ENCODE measurements around the gene SHANK1. TPM values are rescaled to one million over a fixed set of nuclear protein-coding genes. Genes with fewer than 3 reads are reported as not detected.

SHANK1 gene
- total and polyA plus RNA-seq, 2 of the 4 experiments (the other 2 are of a cell fraction) = 6.1 to 6.7 TPM

GRCh38 chr19:50711805-50712204 lies 7.8 kb downstream of the SHANK1 start:
- no peak overlapping the region for H2AFZ ChIP-seq (replicated peaks; ENCODE audit: low read length, poor library complexity)
- no peak overlapping the region for H2BK120ac ChIP-seq (ENCODE audit: low read depth, low read length)
- no peak overlapping the region for H3K4ac ChIP-seq (ENCODE audit: low read depth, low read length)
- no peak for DNase-seq
- WGBS, 2 experiments (ENCODE audit: extremely low coverage in 2 of 2, insufficient read length in 1 of 2) = 95% methylated on average over 4 of the region's 9 CpGs; no CpG with 5 or more reads in 1 of the 2 experiments
- H2AK9ac ChIP-seq (replicated peaks; ENCODE audit: low read depth, low read length, poor library complexity) = no peak overlapping the region
- no peak overlapping the region for H4K8ac ChIP-seq (ENCODE audit: low read depth in 2 of 2, low read length in 2 of 2)
- H3K9ac ChIP-seq (ENCODE audit: low read depth, low read length) = no peak overlapping the region
- no peak overlapping the region for H4K5ac ChIP-seq (ENCODE audit: low read depth, low read length)
- dilution Hi-C loops (cut with HindIII; ENCODE audit: low sequenced_read_pairs, unreplicated experiment) = no loop called here
- no peak overlapping the region for H3K4me3 ChIP-seq (ENCODE audit: insufficient read depth, low read depth, low read length)
- H3K36me3 ChIP-seq (ENCODE audit: control insufficient read depth, insufficient read depth, low read length) = peaks cover 4% of the 10 kb centered on the region
- no peak overlapping the region for H2BK15ac ChIP-seq (ENCODE audit: low read depth, low read length)
- H3K9me1 ChIP-seq (ENCODE audit: insufficient read depth, low read length) = no peaks in the 10 kb centered on the region
- H4K20me1 ChIP-seq (ENCODE audit: insufficient read depth, low read length) = no peaks in the 10 kb centered on the region
- no peak overlapping the region for H3K27ac ChIP-seq (ENCODE audit: insufficient read depth, low read length)
- intact Hi-C loops (cut with micrococcal nuclease) = no loop called here
- no peak overlapping the region for H2BK5ac ChIP-seq (ENCODE audit: low read depth, low read length, poor library complexity, severe bottlenecking)
- no peaks in the 10 kb centered on the region for H3K4me1 ChIP-seq (ENCODE audit: control insufficient read depth, insufficient read depth, low read length)
- H3K56ac ChIP-seq (ENCODE audit: extremely low read depth, insufficient read depth, low read length) = no peak overlapping the region
- H3K18ac ChIP-seq (ENCODE audit: low read depth, low read length) = no peak overlapping the region
- CTCF ChIA-PET = no interaction called here
- no peak overlapping the region for H2BK20ac ChIP-seq (ENCODE audit: low read depth, low read length)
- POLR2A ChIA-PET (ENCODE audit: unreplicated experiment) = no interaction called here
- no peak overlapping the region for H3K14ac ChIP-seq (replicated peaks; ENCODE audit: low read depth, low read length)
- H3K27me3 ChIP-seq (ENCODE audit: control insufficient read depth, insufficient read depth, low read length) = no peaks in the 10 kb centered on the region
- H3K79me1 ChIP-seq (ENCODE audit: low read depth in 1 of 2, low read length in 2 of 2) = no peaks in the 10 kb centered on the region
- no peak for ATAC-seq (ENCODE audit: low read depth)
- H4K91ac ChIP-seq (ENCODE audit: insufficient read depth, low read depth, low read length) = no peak overlapping the region
- no peaks in the 10 kb centered on the region for H3K9me3 ChIP-seq (ENCODE audit: control insufficient read depth, insufficient read depth, low read length)
- H3K23ac ChIP-seq (ENCODE audit: low read depth, low read length) = no peak overlapping the region
- in situ Hi-C loops (cut with MboI; ENCODE audit: low sequenced_read_pairs) = no loop called here
- no peak overlapping the region for H2AK5ac ChIP-seq (ENCODE audit: low read depth, low read length)
- TF ChIP-seq NFE2L2 (IDR thresholded peaks at IDR 0.05; ENCODE audit: low read depth, low read length) = no peak
- no peak for TF ChIP-seq MAFK (IDR thresholded peaks at IDR 0.05; ENCODE audit: low read depth, low read length)
- TF ChIP-seq ELK1 (IDR thresholded peaks at IDR 0.05; ENCODE audit: borderline replicate concordance, low read depth, low read length) = no peak
- TF ChIP-seq BHLHE40 (IDR thresholded peaks at IDR 0.05; ENCODE audit: low read depth, low read length) = no peak
- TF ChIP-seq CEBPB (IDR thresholded peaks at IDR 0.05; ENCODE audit: low read depth, low read length) = no peak
- TF ChIP-seq POLR2A (IDR thresholded peaks at IDR 0.05; ENCODE audit: low read depth, low read length) = no peak
- TF ChIP-seq RAD21 (IDR thresholded peaks at IDR 0.05; ENCODE audit: low read length) = no peak
- H3K4me2 ChIP-seq (ENCODE audit: low read depth, low read length) = no peak overlapping the region
- no TSS peak for BruUV-seq (replicated peaks)
